ENCODE results near the gene FXN.

DNA sequence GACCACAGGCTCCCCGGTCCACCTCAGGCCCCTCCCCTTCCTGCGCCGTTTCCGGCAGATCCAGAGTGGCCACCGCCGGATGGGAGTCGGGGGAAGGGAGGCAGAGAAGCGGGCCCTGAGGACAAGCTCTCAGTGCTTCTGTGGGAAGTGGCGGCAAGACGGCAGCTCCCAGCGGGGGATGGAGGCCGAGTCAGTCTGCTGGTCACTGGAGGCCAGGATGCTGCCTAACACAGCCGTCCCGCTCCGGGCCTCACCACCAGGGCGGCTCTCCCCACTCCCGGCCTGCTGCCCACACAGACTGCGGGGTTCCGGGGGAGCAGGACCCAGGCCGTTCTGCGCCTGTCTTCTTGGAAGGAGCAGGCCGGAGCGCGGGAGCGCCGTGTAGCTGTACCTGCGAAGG lies 31.4 kb downstream of the FXN start:
- TF ChIP-seq SIN3A (IDR thresholded peaks at IDR 0.05; ENCODE audit: borderline replicate concordance, insufficient read depth, low read depth, low read length) (no peak), REST (IDR thresholded peaks at IDR 0.05; ENCODE audit: insufficient read depth in 1 of 2, low read depth in 2 of 2, low read length in 1 of 2) (no peak), POLR2AphosphoS5 (IDR thresholded peaks at IDR 0.05; ENCODE audit: low read depth, low read length) (no peak)

Measured in Panc1 (cell line).